Measurements from ENCODE around the gene NINJ2.
A peak's percentile ranks its signal among the peaks of the same experiment; 100 is the strongest.
"Not testable (repeated sequence)": the region's sequence is repeated elsewhere in the genome, so short reads cannot be mapped to it uniquely, and the experiment has no call there.

NINJ2 gene

GRCh38 chr12:641321-641720, 21.9 kb downstream of the NINJ2 start:
- H3K36me3 Mint-ChIP-seq; DNase-seq; ATAC-seq (replicated peaks); H3K27me3 Mint-ChIP-seq; H3K9me3 Mint-ChIP-seq: not testable (repeated sequence)
- peaks cover 39 to 83% of the 10 kb centered on the region in 2 donors for H3K4me1 Mint-ChIP-seq
- peak overlapping the region; percentile 37 for H3K27ac Mint-ChIP-seq
- peak overlapping the region in 1 of 2 donors; percentile 43 for H3K4me3 Mint-ChIP-seq

GRCh38 chr12:640773-641172, 22.5 kb downstream of the NINJ2 start:
- peaks cover 37 to 79% of the 10 kb centered on the region in 2 donors for H3K4me1 Mint-ChIP-seq
- no peaks in the 10 kb centered on the region for H3K27me3 Mint-ChIP-seq
- DNase-seq (no peak), ATAC-seq (replicated peaks) (no peak)
- no peaks in the 10 kb centered on the region for H3K9me3 Mint-ChIP-seq
- no peak overlapping the region for H3K4me3 Mint-ChIP-seq
- H3K27ac Mint-ChIP-seq, result peak overlapping the region; percentile 91
- H3K36me3 Mint-ChIP-seq, result peaks cover 2 to 3% of the 10 kb centered on the region in 2 donors

GRCh38 chr12:639988-640387, 23.3 kb downstream of the NINJ2 start:
- Mint-ChIP-seq H3K27ac (peak overlapping the region; percentile 91), H3K4me1 (peaks cover 36 to 71% of the 10 kb centered on the region in 2 donors), H3K36me3 (no peaks in the 10 kb centered on the region), H3K27me3 (no peaks in the 10 kb centered on the region), H3K4me3 (no peak overlapping the region), H3K9me3 (no peaks in the 10 kb centered on the region)
- no peak for DNase-seq
- no peak for ATAC-seq (replicated peaks)

GRCh38 chr12:639566-639965, 23.7 kb downstream of the NINJ2 start:
- Mint-ChIP-seq H3K4me3 (no peak overlapping the region), H3K9me3 (no peaks in the 10 kb centered on the region)
- peak; percentile 61 to 76 for ATAC-seq (replicated peaks)

GRCh38 chr12:638953-639557, 24.2 kb downstream of the NINJ2 start:
- H3K4me3 Mint-ChIP-seq, result no peak overlapping the region
- peaks cover 33 to 66% of the 10 kb centered on the region in 2 donors for H3K4me1 Mint-ChIP-seq
- DNase-seq (no peak), ATAC-seq (replicated peaks) (peak in 1 of 2 donors; percentile 7)
- no peaks in the 10 kb centered on the region for H3K36me3 Mint-ChIP-seq
- H3K27ac Mint-ChIP-seq, result peak overlapping the region; percentile 91
- H3K27me3 Mint-ChIP-seq, result no peaks in the 10 kb centered on the region
- H3K9me3 Mint-ChIP-seq, result no peaks in the 10 kb centered on the region

More at GRCh38 chr12:639566-639965, 23.7 kb downstream of the NINJ2 start:
- Mint-ChIP-seq H3K27ac (peak overlapping the region; percentile 91), H3K27me3 (no peaks in the 10 kb centered on the region), H3K36me3 (no peaks in the 10 kb centered on the region), H3K4me1 (peaks cover 36 to 67% of the 10 kb centered on the region in 2 donors)
- no peak for DNase-seq

GRCh38 chr12:636632-637031, 26.6 kb downstream of the NINJ2 start:
- Mint-ChIP-seq H3K4me1 (peaks cover 43 to 69% of the 10 kb centered on the region in 2 donors), H3K4me3 (peak overlapping the region; percentile 23 to 48), H3K9me3 (no peaks in the 10 kb centered on the region), H3K36me3 (peaks cover 3 to 4% of the 10 kb centered on the region in 2 donors), H3K27me3 (no peaks in the 10 kb centered on the region), H3K27ac (peak overlapping the region; percentile 93)
- peak; percentile 28 to 57 for ATAC-seq (replicated peaks)
- DNase-seq, result no peak

GRCh38 chr12:633731-634130, 29.5 kb downstream of the NINJ2 start:
- H3K36me3 Mint-ChIP-seq, result peaks cover 3 to 8% of the 10 kb centered on the region in 2 donors
- H3K4me3 Mint-ChIP-seq, result no peak overlapping the region
- ATAC-seq (replicated peaks) (no peak), DNase-seq (no peak)
- no peaks in the 10 kb centered on the region for H3K27me3 Mint-ChIP-seq
- H3K4me1 Mint-ChIP-seq, result peaks cover 40 to 72% of the 10 kb centered on the region in 2 donors
- H3K9me3 Mint-ChIP-seq, result no peaks in the 10 kb centered on the region
- H3K27ac Mint-ChIP-seq, result no peak overlapping the region

GRCh38 chr12:632102-632696, 31.0 kb downstream of the NINJ2 start:
- H3K9me3 Mint-ChIP-seq, result no peaks in the 10 kb centered on the region
- peak overlapping the region; percentile 63 for H3K27ac Mint-ChIP-seq
- peak overlapping the region; percentile 41 to 71 for H3K4me3 Mint-ChIP-seq
- ATAC-seq (replicated peaks) (no peak), DNase-seq (no peak)
- no peaks in the 10 kb centered on the region for H3K27me3 Mint-ChIP-seq
- peaks cover 3 to 8% of the 10 kb centered on the region in 2 donors for H3K36me3 Mint-ChIP-seq
- peaks cover 40 to 74% of the 10 kb centered on the region in 2 donors for H3K4me1 Mint-ChIP-seq

- Mint-ChIP-seq H3K27ac (peak overlapping the region; percentile 97), H3K9me3 (no peaks in the 10 kb centered on the region), H3K36me3 (peaks cover 3 to 8% of the 10 kb centered on the region in 2 donors), H3K4me3 (peak overlapping the region; percentile 87 to 99), H3K4me1 (peaks cover 34 to 64% of the 10 kb centered on the region in 2 donors), H3K27me3 (no peaks in the 10 kb centered on the region)
- DNase-seq (peak; percentile 87), ATAC-seq (replicated peaks) (peak; percentile 96 to 98)
These were observed 32.3 kb downstream of the NINJ2 start for GRCh38 chr12:630656-631632.

- not testable (repeated sequence) for ATAC-seq (replicated peaks); H3K36me3 Mint-ChIP-seq; H3K27ac Mint-ChIP-seq; H3K27me3 Mint-ChIP-seq; DNase-seq; H3K9me3 Mint-ChIP-seq; H3K4me3 Mint-ChIP-seq
- H3K4me1 Mint-ChIP-seq, result peaks cover 30 to 56% of the 10 kb centered on the region in 2 donors
These were observed 34.5 kb downstream of the NINJ2 start for GRCh38 chr12:628742-629078.

- Mint-ChIP-seq H3K4me3 (no peak overlapping the region), H3K27me3 (no peaks in the 10 kb centered on the region), H3K27ac (no peak overlapping the region), H3K9me3 (no peaks in the 10 kb centered on the region), H3K4me1 (peaks cover 33 to 58% of the 10 kb centered on the region in 2 donors), H3K36me3 (peaks cover 3% of the 10 kb centered on the region in 2 donors)
- ATAC-seq (replicated peaks), result no peak
- DNase-seq, result no peak
These were observed 35.1 kb downstream of the NINJ2 start for GRCh38 chr12:627863-628741.

GRCh38 chr12:627285-627684, 36.0 kb downstream of the NINJ2 start:
- Mint-ChIP-seq H3K4me3 (no peak overlapping the region), H3K36me3 (peaks cover 3% of the 10 kb centered on the region in 2 donors), H3K4me1 (peaks cover 34 to 58% of the 10 kb centered on the region in 2 donors), H3K27ac (no peak overlapping the region), H3K9me3 (no peaks in the 10 kb centered on the region), H3K27me3 (no peaks in the 10 kb centered on the region)
- ATAC-seq (replicated peaks) (no peak), DNase-seq (no peak)

GRCh38 chr12:625998-626397, 37.2 kb downstream of the NINJ2 start:
- Mint-ChIP-seq H3K36me3 (peaks cover 0 to 3% of the 10 kb centered on the region in 2 donors), H3K27me3 (no peaks in the 10 kb centered on the region), H3K9me3 (no peaks in the 10 kb centered on the region), H3K4me3 (no peak overlapping the region), H3K27ac (no peak overlapping the region), H3K4me1 (peaks cover 26 to 47% of the 10 kb centered on the region in 2 donors)
- ATAC-seq (replicated peaks) (no peak), DNase-seq (no peak)

Data from stimulated activated naive B cell treated with anti-CD40 and anti-IgM and Interleukin-4, amounts not matched to agents 10 μg/mL and 1 μg/mL and 100 μg/mL, for 72 hours (primary cell).